SK-N-SH treated with all-trans-retinoic acid at 6 μM for 48 hours (cell line): ENCODE data around the gene AGBL5.

Experiments
- ISL1 ChIP-seq: fragments of 250-450 bp; sonication (Bioruptor Pico); IDR thresholded peaks from 2 replicates; pipeline ENCODE4 v2.1.2; 2022; ENCODE audit warnings: mild to moderate bottlenecking, moderate library complexity
- OSR1 ChIP-seq: fragments of 250-450 bp; sonication (Bioruptor Pico); IDR thresholded peaks from 2 replicates; pipeline ENCODE4 v1.8.0; 2022; ENCODE audit warnings: moderate library complexity, mild to moderate bottlenecking, inconsistent platforms
- PPARA ChIP-seq: fragments of 250-450 bp; sonication (Bioruptor Pico); IDR thresholded peaks from 2 replicates; pipeline ENCODE4 v1.5.0; 2020; ENCODE audit warnings: mild to moderate bottlenecking, borderline replicate concordance
- RARB ChIP-seq: fragments of 250-450 bp; sonication (Bioruptor Pico); IDR thresholded peaks from 2 replicates; pipeline ENCODE4 v1.8.0; 2021; ENCODE audit warnings: mild to moderate bottlenecking, moderate library complexity
- SNAI2 ChIP-seq: fragments of 250-450 bp; sonication (Bioruptor Pico); IDR thresholded peaks from 2 replicates; pipeline ENCODE4 v1.5.0; 2020; ENCODE audit warnings: mild to moderate bottlenecking, moderate library complexity
- TCF4 ChIP-seq: fragments of 250-450 bp; sonication (Bioruptor Pico); IDR thresholded peaks from 2 replicates; pipeline ENCODE4 v1.8.0; 2021; ENCODE audit warnings: mild to moderate bottlenecking, moderate library complexity, borderline replicate concordance
- ZC3H10 ChIP-seq: fragments of 250-450 bp; sonication (Bioruptor Pico); IDR thresholded peaks from 2 replicates; pipeline ENCODE4 v1.5.1; 2021; ENCODE audit warnings: mild to moderate bottlenecking, moderate library complexity
- ZNF70 ChIP-seq: fragments of 450-650 bp; formaldehyde crosslinking; IDR thresholded peaks from 2 replicates; pipeline ENCODE4 v1.5.0; 2020; ENCODE audit warnings: mild to moderate bottlenecking, moderate library complexity
- ZNF8 ChIP-seq: fragments of 450-650 bp; formaldehyde crosslinking; IDR thresholded peaks from 2 replicates; pipeline ENCODE4 v1.5.0; 2020; ENCODE audit warnings: mild to moderate bottlenecking, moderate library complexity
- TF ChIP-seq, protein P1 (sequence below): fragments of 250-450 bp; sonication (Bioruptor Pico); IDR thresholded peaks from 2 replicates; pipeline ENCODE4 v1.8.0; 2020; ENCODE audit warnings: mild to moderate bottlenecking, moderate library complexity, borderline replicate concordance
- TF ChIP-seq, protein P2 (sequence below): fragments of 250-450 bp; sonication (Bioruptor Pico); IDR thresholded peaks from 2 replicates; pipeline ENCODE4 v1.5.1; 2020; ENCODE audit warnings: low read depth, mild to moderate bottlenecking, moderate library complexity

DNA sequence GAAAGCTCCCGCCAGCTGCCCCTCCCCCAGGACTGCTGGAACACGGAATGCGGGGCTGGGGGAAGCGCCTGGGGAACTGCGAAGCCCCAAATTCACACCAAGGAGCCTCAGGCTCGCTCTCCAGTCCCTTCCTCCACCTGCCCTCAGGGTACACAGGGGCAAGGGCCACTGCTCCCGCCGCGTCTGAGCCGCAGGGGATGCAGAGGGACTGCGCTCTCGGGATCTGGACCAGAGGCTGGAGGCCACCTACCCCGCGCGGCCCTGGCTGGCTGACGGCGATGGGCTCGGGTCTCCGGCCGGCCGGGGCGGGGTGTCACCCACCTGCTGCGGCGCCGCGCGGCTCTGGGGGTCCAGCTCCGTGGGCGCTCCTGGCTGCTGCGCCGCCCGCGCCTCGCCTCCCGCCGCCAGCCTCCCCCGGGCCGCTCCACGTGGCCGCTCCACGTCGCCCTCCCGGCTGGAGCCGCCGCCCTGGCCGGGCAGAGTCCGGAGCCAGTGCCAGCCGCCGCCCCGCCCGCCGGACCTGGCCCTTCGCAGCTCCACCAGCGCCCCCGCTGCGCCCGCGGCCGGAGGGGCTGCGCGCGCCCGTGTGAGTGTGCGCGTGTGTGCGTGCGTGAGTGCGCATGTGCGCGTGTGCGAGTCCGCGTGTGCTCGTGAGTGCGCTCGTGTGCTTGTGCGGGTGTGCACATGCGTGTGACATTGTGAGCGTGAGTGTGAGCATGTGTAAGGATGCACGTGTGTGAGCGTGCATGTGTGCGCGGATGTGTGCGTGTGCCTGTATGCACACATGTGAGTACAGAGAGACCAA is 67.3 kb downstream of the AGBL5 start, which contains the start of gene CGREF1:
- TF ChIP-seq SNAI2 (CRISPR knock-in tag) (no peak), ZC3H10 (no peak), ISL1 (CRISPR knock-in tag) (no peak), RARB (no peak), ZNF70 (CRISPR knock-in tag) (no peak), PPARA (no peak), OSR1 (CRISPR knock-in tag) (no peak), TCF4 (CRISPR knock-in tag) (no peak), ZNF8 (CRISPR knock-in tag) (no peak)
- TF ChIP-seq, protein P1, sequence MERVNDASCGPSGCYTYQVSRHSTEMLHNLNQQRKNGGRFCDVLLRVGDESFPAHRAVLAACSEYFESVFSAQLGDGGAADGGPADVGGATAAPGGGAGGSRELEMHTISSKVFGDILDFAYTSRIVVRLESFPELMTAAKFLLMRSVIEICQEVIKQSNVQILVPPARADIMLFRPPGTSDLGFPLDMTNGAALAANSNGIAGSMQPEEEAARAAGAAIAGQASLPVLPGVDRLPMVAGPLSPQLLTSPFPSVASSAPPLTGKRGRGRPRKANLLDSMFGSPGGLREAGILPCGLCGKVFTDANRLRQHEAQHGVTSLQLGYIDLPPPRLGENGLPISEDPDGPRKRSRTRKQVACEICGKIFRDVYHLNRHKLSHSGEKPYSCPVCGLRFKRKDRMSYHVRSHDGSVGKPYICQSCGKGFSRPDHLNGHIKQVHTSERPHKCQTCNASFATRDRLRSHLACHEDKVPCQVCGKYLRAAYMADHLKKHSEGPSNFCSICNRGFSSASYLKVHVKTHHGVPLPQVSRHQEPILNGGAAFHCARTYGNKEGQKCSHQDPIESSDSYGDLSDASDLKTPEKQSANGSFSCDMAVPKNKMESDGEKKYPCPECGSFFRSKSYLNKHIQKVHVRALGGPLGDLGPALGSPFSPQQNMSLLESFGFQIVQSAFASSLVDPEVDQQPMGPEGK (CRISPR knock-in tag), result no peak
- TF ChIP-seq, protein P2, sequence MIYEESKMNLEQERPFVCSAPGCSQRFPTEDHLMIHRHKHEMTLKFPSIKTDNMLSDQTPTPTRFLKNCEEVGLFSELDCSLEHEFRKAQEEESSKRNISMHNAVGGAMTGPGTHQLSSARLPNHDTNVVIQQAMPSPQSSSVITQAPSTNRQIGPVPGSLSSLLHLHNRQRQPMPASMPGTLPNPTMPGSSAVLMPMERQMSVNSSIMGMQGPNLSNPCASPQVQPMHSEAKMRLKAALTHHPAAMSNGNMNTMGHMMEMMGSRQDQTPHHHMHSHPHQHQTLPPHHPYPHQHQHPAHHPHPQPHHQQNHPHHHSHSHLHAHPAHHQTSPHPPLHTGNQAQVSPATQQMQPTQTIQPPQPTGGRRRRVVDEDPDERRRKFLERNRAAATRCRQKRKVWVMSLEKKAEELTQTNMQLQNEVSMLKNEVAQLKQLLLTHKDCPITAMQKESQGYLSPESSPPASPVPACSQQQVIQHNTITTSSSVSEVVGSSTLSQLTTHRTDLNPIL (CRISPR knock-in tag), result no peak
